GM12878 (cell line): ENCODE results near the gene PHC3. TPM values are rescaled to one million over a fixed set of nuclear protein-coding genes. Genes with fewer than 3 reads are reported as not detected.

ENCODE experiments used
- ATAC-seq: fragments of 200-7000 bp; cut with Tn5 transposase; 3 replicates; pipeline ENCODE4 v1.9.1; 2020; ENCODE audit warnings: mild to moderate bottlenecking, moderate library complexity
- BruUV-seq: library from RNA; stranded (reverse); fragments of 400-500 nt; replicated peaks from 2 replicates; lab custom pipeline; 2021; lab: Mats Ljungman, UMichigan
- CTCF ChIA-PET: fragments of 300-600 bp; sonication (Branson Sonifier 250); formaldehyde crosslinking; extraction: SDS; loops from one replicate; lab custom pipeline; 2021; ENCODE audit warnings: inconsistent platforms; lab: Yijun Ruan, JAX
- POLR2A ChIA-PET: fragments of 350-600 bp; formaldehyde crosslinking; extraction: SDS; loops from one replicate; lab custom pipeline; 2021; ENCODE audit warnings: inconsistent platforms; lab: Charles Lee
- RAD21 ChIA-PET: fragments of 300-600 bp; sonication (Branson Sonifier 250); formaldehyde crosslinking; loops from one replicate; lab custom pipeline; 2023; ENCODE audit warnings: antibody characterized with exemption; ENCODE audit not compliant: unreplicated experiment; lab: Charles Lee
- SMC1A ChIA-PET: fragments of 300-600 bp; sonication (Branson Sonifier 250); formaldehyde crosslinking; loops from one replicate; lab custom pipeline; 2023; ENCODE audit not compliant: unreplicated experiment, uncharacterized antibody; lab: Charles Lee
- DNase-seq: peaks from one replicate; pipeline ENCODE4 v3.0.0-alpha.2; 2011; ENCODE audit warnings: low read depth, low spot score
- FAIRE-seq: peaks from 3 replicates; lab custom pipeline; 2011; peaks lifted over from hg19 to GRCh38; lab: Jason Lieb, UNC
- H2AFZ ChIP-seq: 2 replicates; pipeline ENCODE4 v1.6.0; 2011; ENCODE audit warnings: low read depth, low read length, control low read depth; ENCODE audit not compliant: control insufficient read depth
- H3K27ac ChIP-seq: 2 replicates; pipeline ENCODE4 v1.5.1; 2011; ENCODE audit warnings: control low read depth; ENCODE audit not compliant: control insufficient read depth, insufficient read depth
- H3K27me3 ChIP-seq, 2 experiments: replicated peaks in 1 of 2; 2 replicates each; pipeline versions ENCODE4 v1.6.0 to v1.6.1; 2011; ENCODE audit warnings: low read length in 1 of 2; ENCODE audit not compliant: control insufficient read depth in 2 of 2, insufficient read depth in 2 of 2
- H3K36me3 ChIP-seq, 2 experiments: 2 replicates each; pipeline ENCODE4 v1.5.1; 2011; ENCODE audit warnings: low read length in 1 of 2; ENCODE audit not compliant: control insufficient read depth in 2 of 2, insufficient read depth in 2 of 2
- H3K4me1 ChIP-seq: 2 replicates; pipeline ENCODE4 v1.6.1; 2011; ENCODE audit warnings: mild to moderate bottlenecking, low read length, moderate library complexity, mixed read lengths; ENCODE audit not compliant: control insufficient read depth, insufficient read depth
- H3K4me2 ChIP-seq: 2 replicates; pipeline ENCODE4 v1.6.0; 2011; ENCODE audit warnings: control low read depth; ENCODE audit not compliant: control insufficient read depth, insufficient read depth
- H3K4me3 ChIP-seq: fragments of 200-600 bp; sonication (generic); 2 replicates; pipeline ENCODE4 v1.5.1; 2016
- H3K79me2 ChIP-seq: 2 replicates; pipeline ENCODE4 v1.6.0; 2011; ENCODE audit warnings: low read length; ENCODE audit not compliant: control insufficient read depth, insufficient read depth
- H3K9ac ChIP-seq: 2 replicates; pipeline ENCODE4 v1.8.0; 2011; ENCODE audit warnings: low read length, control low read depth, mixed read lengths; ENCODE audit not compliant: control insufficient read depth, insufficient read depth
- H3K9me3 ChIP-seq: replicated peaks from 3 replicates; pipeline ENCODE4 v1.5.1; 2011; ENCODE audit warnings: mild to moderate bottlenecking, low read length; ENCODE audit not compliant: control insufficient read depth, insufficient read depth
- H4K20me1 ChIP-seq: 2 replicates; pipeline ENCODE4 v1.6.0; 2011; ENCODE audit not compliant: control insufficient read depth, insufficient read depth
- ATF7 ChIP-seq: fragments of 450-650 bp; IDR thresholded peaks from 2 replicates; pipeline ENCODE4 v1.6.1; 2016; ENCODE audit warnings: low read depth, mild to moderate bottlenecking
- EED ChIP-seq: sonication (generic); IDR thresholded peaks from 2 replicates; pipeline ENCODE4 v1.6.1; 2016; ENCODE audit warnings: antibody characterized with exemption, low read depth
- EGR1 ChIP-seq, 2 experiments: IDR thresholded peaks; 1 replicate in 1 of 2; 2 replicates in 1 of 2; pipeline ENCODE4 v1.6.1; 2011 to 2012; ENCODE audit warnings: low read depth in 2 of 2, low read length in 2 of 2, borderline replicate concordance in 1 of 2, mild to moderate bottlenecking in 1 of 2, moderate library complexity in 1 of 2
- HCFC1 ChIP-seq: fragments of 150-350 bp; IDR thresholded peaks from 2 replicates; pipeline ENCODE4 v1.6.1; 2014; ENCODE audit warnings: low read length
- IKZF2 ChIP-seq, 2 experiments: fragments of 450-650 bp; IDR thresholded peaks; 2 replicates each; pipeline ENCODE4 v1.6.1; 2017; ENCODE audit warnings: mild to moderate bottlenecking in 2 of 2, moderate library complexity in 2 of 2
- JUNB ChIP-seq: IDR thresholded peaks from 2 replicates; pipeline ENCODE4 v1.6.1; 2016; ENCODE audit warnings: antibody characterized with exemption, mild to moderate bottlenecking
- NR2C2 ChIP-seq: IDR thresholded peaks from 2 replicates; pipeline ENCODE4 v1.6.1; 2011; ENCODE audit warnings: borderline replicate concordance, low read depth; ENCODE audit not compliant: control insufficient read depth, insufficient read length
- PML ChIP-seq: IDR thresholded peaks from 2 replicates; pipeline ENCODE4 v1.6.1; 2012; ENCODE audit warnings: low read length, inconsistent platforms
- SMAD1 ChIP-seq: fragments of 450-650 bp; IDR thresholded peaks from 2 replicates; pipeline ENCODE4 v1.6.1; 2018; ENCODE audit warnings: mild to moderate bottlenecking, low read depth; ENCODE audit not compliant: partially characterized antibody
- ZBED1 ChIP-seq: IDR thresholded peaks from 2 replicates; pipeline ENCODE4 v1.6.1; 2016; ENCODE audit warnings: borderline replicate concordance
- WGBS: methylation state at CpG from one replicate; pipeline ENCODE4 v1.1.6; 2016; ENCODE audit warnings: low lambda C conversion rate; ENCODE audit not compliant: insufficient replicate concordance, insufficient coverage; ENCODE audit errors: missing lambda C conversion rate; 5-methylcytosine and 5-hydroxymethylcytosine counted together
- in situ Hi-C: fragments of 300-500 bp; cut with MboI; formaldehyde crosslinking; loops from 9 replicates; pipeline ENCODE4 v1.14.3; 2018; ENCODE audit warnings: mixed read lengths
- intact Hi-C: fragments of 100-400 bp; cut with micrococcal nuclease; formaldehyde crosslinking; loops from one replicate; pipeline ENCODE4 v1.14.2; 2022; ENCODE audit not compliant: unreplicated experiment
- polyA plus RNA-seq, 11 experiments: library from polyadenylated mRNA; depleted of rRNA in 4 of 11; unstranded in 6 of 11; stranded (reverse) in 5 of 11; fragments of >200 nt; fragmentation: Nextera tagmentation in 4 of 11; fragmentation: Illumina TruSeq in 1 of 11; extraction: Ambion mirVana in 4 of 11; extraction: Trizol in 1 of 11; gene quantifications; 1 replicate in 1 of 11; 2 replicates in 10 of 11; pipeline versions ENCODE4 v1.2.1 to v1.2.3, GENCODE V29; 2011 to 2016; ENCODE audit warnings: inconsistent platforms in 2 of 11, missing spikeins in 2 of 11, low read depth in 1 of 11
- total RNA-seq, 4 experiments: library from RNA; depleted of rRNA in 3 of 4; stranded (reverse); fragments of >200 nt in 3 of 4; fragmentation: Illumina TruSeq in 1 of 4; extraction: Trizol in 1 of 4; gene quantifications; 2 replicates each; pipeline versions ENCODE4 v1.2.1 to v1.2.3, GENCODE V29; 2013 to 2021

PHC3 gene
- total and polyA plus RNA-seq, 10 of the 15 experiments (the other 5 are each of a cell fraction or from before 2014, with no cell fraction given) = 3.3 to 62.3 (median 22.1) TPM

DNA sequence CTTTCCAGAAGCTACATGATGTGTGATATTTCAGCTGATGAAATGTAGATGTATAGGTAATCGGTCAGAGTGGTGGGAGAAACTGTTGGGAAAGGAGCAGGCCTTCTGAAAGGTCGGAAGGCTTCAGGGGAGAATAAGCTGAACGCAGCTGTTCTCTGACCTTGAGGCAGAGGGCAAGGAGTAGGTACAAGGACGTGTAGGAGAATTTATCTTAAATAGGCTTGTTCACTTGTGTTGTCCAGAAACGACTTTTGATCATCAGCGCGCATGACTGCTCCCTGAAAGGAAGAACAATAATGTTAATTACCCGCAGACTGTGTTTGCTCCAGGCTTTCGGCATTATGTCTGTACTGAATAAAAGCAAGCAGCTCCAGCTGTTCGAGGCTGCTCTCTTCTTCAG, 104.2 kb downstream of the PHC3 start (continued):
- TF ChIP-seq PML (no peak), ZBED1 (no peak), EED (no peak), IKZF2 (IDR thresholded peaks at IDR 0.05) (no peak)

DNA sequence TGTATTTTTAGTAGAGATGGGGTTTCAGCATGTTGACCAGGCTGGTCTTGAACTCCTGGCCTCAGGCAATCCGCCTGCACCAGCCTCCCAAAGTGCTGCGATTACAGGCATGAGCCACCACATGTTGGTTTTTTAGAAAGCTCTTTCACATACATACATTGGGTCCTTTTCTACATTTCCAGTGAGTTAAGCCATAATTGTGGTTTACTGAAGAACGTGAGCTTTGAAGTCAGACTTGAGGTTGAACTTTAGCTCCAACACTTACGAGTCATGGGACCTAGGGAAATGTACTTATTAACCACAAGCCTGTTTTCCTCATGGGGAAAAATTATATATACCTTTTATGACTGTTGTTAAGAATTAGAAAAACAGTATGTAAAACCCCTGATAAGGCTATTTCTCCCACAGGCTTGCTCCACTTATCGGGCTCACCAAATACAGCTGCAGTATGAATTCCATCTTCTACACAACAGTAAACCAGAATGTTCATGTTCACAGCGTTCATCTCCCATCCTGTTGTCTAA, 104.8 kb downstream of the PHC3 start:
- no peaks in the 10 kb centered on the region for H3K27me3 ChIP-seq
- no peak overlapping the region for H3K4me2 ChIP-seq
- no peaks in the 10 kb centered on the region for H3K36me3 ChIP-seq
- TF ChIP-seq ATF7 (no peak), SMAD1 (no peak), NR2C2 (no peak), EGR1 (IDR thresholded peaks at IDR 0.05; ENCODE audit: borderline replicate concordance in 1 of 2, low read depth in 2 of 2, low read length in 2 of 2) (no peak), JUNB (no peak), HCFC1 (no peak)
- SMC1A ChIA-PET = interaction anchor here (1.1 kb wide), 1 partner anchor 23 kb away, joined by 3 read pairs; no protein-coding TSS in a partner anchor
- POLR2A ChIA-PET = no interaction called here
- CTCF ChIA-PET = interaction anchor here (0.8 to 3.8 kb wide), 4 partner anchors 9 to 214 kb away, joined by 3 to 18 read pairs (median 6); no protein-coding TSS in a partner anchor
- FAIRE-seq (no peak), ATAC-seq (no peak), DNase-seq (no peak)
- 51% methylated on average over 6 of the region's 6 CpGs for WGBS
- in situ Hi-C loops = no loop called here
- intact Hi-C loops = no loop called here
- H3K79me2 ChIP-seq = no peaks in the 10 kb centered on the region; the same call in 1 of the 2 replicates
- H4K20me1 ChIP-seq = no peaks in the 10 kb centered on the region
- no TSS peak for BruUV-seq
- no peak overlapping the region for H3K27ac ChIP-seq
- RAD21 ChIA-PET = no interaction called here
- no peak overlapping the region for H3K9ac ChIP-seq
- no peak overlapping the region for H3K4me3 ChIP-seq
- H3K4me1 ChIP-seq = no peaks in the 10 kb centered on the region
- peaks cover 1% of the 10 kb centered on the region; the same call in 2 of the 3 replicates for H3K9me3 ChIP-seq
- no peak overlapping the region for H2AFZ ChIP-seq
